NCI-H82 (cell line): ENCODE measurements around the gene NPAS1.
"Not testable (repeated sequence)": the region's sequence is repeated elsewhere in the genome, so short reads cannot be mapped to it uniquely, and the experiment has no call there.

ENCODE experiments used
- DNase-seq: peaks from one replicate; lab custom pipeline; 2025; lab: John Stamatoyannopoulos, UW

Gene NPAS1

GRCh38 chr19:47078351-47078750 lies 58.7 kb downstream of the NPAS1 start:
- not testable (repeated sequence) for DNase-seq

GRCh38 chr19:47081095-47081494 lies 61.5 kb downstream of the NPAS1 start:
- DNase-seq: no peak

DNA sequence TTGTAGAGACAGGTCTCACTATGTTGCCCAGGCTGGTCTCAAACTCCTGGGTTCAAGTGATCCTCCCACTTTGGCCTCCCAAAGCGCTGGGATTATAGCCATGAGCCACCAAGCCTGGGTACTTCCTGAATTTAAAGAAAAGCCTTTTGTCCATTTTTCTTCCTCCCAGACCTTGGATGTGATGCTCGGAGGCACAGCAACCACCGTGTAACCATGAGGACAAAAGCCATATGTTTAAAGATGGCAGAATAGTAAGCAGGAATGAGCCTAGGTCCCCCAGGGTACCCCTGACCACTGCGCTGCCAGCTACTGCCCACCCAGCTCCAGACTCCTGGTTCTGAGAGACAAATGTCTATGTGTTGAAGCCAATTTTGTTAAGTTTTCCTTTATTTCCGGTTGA lies 62.9 kb downstream of the NPAS1 start:
- no peak for DNase-seq

GRCh38 chr19:47084879-47085439 lies 65.3 kb downstream of the NPAS1 start:
- no peak for DNase-seq

- DNase-seq: no peak
Measured at GRCh38 chr19:47086280-47086679, 66.6 kb downstream of the NPAS1 start.

- no peak for DNase-seq
Measured at GRCh38 chr19:47089767-47090350, 70.2 kb downstream of the NPAS1 start.

GRCh38 chr19:47093254-47093653 lies 73.6 kb downstream of the NPAS1 start:
- no peak for DNase-seq

DNA sequence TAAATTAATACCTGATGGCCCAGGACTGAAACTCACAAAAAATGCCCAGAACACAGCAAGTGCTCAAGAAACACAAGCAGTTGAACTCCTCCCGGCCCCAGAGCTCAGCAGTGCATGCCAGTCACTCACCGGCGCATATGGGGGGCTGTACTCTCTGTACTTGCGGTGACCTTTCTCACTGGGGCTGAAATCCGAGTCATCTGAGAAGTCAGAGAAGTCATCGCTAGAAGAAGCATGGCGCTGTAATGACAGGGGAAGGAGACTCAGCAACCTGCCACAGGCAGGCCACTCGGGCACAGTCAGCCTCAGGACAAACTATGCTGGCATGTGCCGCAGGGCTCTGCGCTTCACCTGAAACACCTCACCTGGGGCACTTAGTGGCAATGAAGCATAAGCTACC lies 74.2 kb downstream of the NPAS1 start:
- DNase-seq: no peak

- no peak for DNase-seq
Measured at GRCh38 chr19:47094557-47095475, 75.2 kb downstream of the NPAS1 start.
